ENCODE measurements around the gene ZDHHC21.
A peak's percentile ranks its signal among the peaks of the same experiment; 100 is the strongest.
"Not testable (repeated sequence)": the region's sequence is repeated elsewhere in the genome, so short reads cannot be mapped to it uniquely, and the experiment has no call there.

Gene ZDHHC21

GRCh38 chr9:14702200-14702720 is 9.0 kb upstream of the ZDHHC21 start:
- TF ChIP-seq CTCF (IDR thresholded peaks at IDR 0.05; ENCODE audit: low read depth, low read length) = no peak
- H3K4me3 ChIP-seq (ENCODE audit: low read depth, low read length) = no peak overlapping the region

- no peak for TF ChIP-seq CTCF (IDR thresholded peaks at IDR 0.05; ENCODE audit: low read depth, low read length)
- peak overlapping the region; percentile 72 for H3K4me3 ChIP-seq (ENCODE audit: low read depth, low read length)
Measured at GRCh38 chr9:14692470-14693250, 572 bp downstream of the ZDHHC21 start.

DNA sequence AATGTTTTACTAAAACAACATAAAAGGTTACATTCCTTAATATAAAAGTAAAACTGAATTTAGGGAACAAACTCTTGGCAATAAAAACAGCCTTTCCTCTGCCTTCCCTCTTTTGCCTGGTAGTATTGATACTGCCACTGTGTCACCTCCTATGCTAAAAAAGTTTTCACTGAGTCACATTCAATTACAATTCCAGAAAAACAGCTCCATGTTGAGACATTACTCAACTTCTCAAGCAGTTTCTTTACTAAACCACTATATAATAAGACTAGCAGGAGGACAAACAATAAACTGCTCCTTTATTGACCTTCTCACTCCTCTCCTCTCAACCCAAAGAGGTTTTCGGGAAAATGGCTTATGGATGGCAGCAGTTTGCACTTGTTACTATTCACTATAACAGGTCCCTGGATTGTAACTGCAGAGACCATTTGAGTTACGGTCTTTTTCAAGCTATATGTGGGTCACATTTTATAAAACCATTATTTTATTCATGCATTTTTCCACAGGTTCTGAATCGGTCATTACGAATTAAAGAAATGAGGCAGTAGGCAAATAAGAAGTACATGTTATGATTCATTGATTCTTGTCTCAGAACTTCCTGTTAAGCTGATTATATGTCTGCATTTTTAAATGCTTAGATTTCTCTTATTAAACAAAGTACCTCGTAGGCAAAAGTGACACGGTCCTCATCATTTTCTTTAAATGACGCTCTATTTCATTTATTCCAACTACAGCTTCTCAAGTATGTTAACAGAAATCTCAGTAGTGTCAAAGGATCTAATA is 2.1 kb downstream of the ZDHHC21 start:
- TF ChIP-seq CTCF (IDR thresholded peaks at IDR 0.05; ENCODE audit: low read depth, low read length) = no peak
- no peak overlapping the region for H3K4me3 ChIP-seq (ENCODE audit: low read depth, low read length)

GRCh38 chr9:14687042-14687719 is 6.1 kb downstream of the ZDHHC21 start:
- no peak for TF ChIP-seq CTCF (IDR thresholded peaks at IDR 0.05; ENCODE audit: low read depth, low read length)
- H3K4me3 ChIP-seq (ENCODE audit: low read depth, low read length) = no peak overlapping the region

DNA sequence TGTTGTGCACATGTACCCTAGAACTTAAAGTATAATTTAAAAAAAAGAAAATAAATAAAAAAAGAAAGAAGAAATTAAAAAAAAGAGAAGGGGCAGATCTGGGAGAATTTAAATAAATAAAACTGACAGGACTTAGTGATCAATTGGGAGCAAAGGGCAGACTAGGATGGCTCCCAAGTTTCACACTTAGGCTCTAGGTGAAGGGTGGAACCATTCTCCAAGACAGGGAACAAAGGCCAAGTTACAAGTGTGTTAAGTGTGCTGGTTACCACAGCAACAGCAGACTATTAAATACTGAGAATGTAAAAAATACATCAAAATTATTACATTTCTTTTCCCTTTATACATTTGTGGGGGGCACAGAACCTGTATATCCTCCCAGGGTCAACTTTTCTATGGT is 7.1 kb downstream of the ZDHHC21 start:
- no peak overlapping the region for H3K4me3 ChIP-seq (ENCODE audit: low read depth, low read length)
- no peak for TF ChIP-seq CTCF (IDR thresholded peaks at IDR 0.05; ENCODE audit: low read depth, low read length)

DNA sequence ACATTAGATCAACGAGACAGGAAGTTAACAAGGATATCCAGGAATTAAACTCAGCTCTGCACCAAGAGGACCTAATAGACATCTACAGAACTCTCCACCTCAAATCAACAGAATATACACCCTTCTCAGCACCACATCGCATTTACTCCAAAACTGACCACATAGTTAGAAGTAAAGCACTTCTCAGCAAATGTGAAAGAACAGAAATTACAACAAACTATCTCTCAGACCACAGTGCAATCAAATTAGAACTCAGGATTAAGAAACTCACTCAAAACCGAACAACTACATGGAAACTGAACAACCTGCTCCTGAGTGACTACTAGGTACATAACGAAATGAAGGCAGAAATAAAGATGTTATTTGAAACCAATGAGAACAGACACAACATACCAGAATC is 10.6 kb downstream of the ZDHHC21 start:
- not testable (repeated sequence) for H3K4me3 ChIP-seq (ENCODE audit: low read depth, low read length)

DNA sequence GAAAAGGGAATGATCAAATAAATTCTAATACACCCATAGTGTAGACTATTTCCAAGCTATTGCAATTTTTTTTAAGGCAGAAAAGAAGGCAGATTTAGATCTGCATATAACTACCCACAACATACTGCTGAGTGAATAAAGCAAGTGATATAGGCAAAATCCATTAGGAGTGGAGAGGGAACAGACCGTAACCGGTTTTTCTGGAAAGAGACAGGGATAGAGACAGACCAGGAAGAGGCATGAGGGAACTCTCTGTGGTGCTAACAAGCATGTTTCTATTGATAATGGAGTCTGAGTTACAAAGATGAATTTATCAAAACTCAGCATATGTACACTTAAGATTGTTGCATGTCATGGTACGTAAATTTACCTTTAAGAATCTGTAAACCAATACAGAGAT is 14.5 kb downstream of the ZDHHC21 start:
- H3K4me3 ChIP-seq (ENCODE audit: low read depth, low read length) = no peak overlapping the region
- no peak for TF ChIP-seq CTCF (IDR thresholded peaks at IDR 0.05; ENCODE audit: low read depth, low read length)
